GM21515 (cell line): Measurements from ENCODE around the gene IRAK3.

Experiments
- ATAC-seq: cut with Tn5 transposase; IDR thresholded peaks from one replicate; pipeline ENCODE4 v1.9.1; 2021; ENCODE audit not compliant: unreplicated experiment

The IRAK3 gene

DNA sequence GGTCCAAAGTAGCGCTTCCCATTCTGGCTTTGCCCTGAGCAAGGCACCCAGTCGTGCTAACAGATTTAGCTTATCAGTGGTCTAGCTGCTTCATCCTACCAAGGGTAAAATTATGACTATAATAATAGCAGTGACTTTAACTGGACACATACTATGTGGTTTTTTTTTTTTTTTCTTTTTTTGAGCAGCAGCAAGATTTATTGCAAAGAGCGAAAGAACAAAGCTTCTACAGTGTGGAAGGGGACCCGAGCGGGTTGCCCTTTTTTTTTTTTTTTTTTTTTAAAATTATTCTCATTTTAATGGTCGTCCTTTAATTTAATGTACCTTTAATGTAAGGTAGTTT is 113.8 kb downstream of the IRAK3 start:
- no peak for ATAC-seq

DNA sequence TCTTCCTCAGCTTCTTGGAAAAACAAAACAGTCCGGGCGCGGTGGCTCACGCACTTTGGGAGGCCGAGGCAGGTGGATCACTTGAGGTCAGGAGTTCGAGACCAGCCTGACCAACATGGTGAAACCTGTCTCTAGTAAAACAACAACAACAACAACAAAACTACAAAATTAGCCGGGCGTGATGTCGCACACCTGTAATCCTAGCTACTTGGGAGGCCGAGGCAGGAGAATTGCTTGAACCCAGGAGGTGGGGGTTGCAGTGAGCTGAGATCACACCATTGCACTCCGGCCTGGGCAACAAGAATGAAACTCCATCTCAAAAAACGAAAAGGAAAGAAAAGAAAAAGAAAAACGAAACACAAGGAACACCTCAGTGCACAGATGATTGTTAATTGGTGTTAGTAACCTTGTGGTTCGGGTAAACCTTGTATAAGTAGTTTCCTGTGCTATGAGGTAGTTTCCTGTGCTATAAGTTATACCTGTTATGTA is 114.3 kb downstream of the IRAK3 start:
- ATAC-seq = peak; percentile 40
